Amniotic stem cell (primary cell): ENCODE measurements around the gene CNOT8.
"Not testable (repeated sequence)": the region's sequence is repeated elsewhere in the genome, so short reads cannot be mapped to it uniquely, and the experiment has no call there.

ENCODE experiments used
- DNase-seq: peaks from one replicate; lab custom pipeline; 2025; lab: John Stamatoyannopoulos, UW

The CNOT8 gene

DNA sequence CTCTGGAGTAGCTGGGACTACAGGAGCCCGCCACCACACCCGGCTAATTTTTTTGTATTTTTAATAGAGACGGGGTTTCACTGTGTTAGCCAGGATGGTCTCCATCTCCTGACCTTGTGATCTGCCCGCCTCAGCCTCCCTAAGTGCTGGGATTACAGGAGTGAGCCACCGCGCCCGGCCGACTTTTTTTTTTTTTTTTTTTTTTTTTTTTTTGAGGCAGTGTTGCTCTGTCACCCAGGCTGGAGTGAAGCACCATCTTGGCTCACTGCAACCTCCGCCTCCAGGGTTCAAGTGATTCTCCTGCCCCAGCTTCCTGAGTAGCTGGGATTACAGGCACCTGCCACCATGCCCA is 22.8 kb upstream of the CNOT8 start:
- not testable (repeated sequence) for DNase-seq

DNA sequence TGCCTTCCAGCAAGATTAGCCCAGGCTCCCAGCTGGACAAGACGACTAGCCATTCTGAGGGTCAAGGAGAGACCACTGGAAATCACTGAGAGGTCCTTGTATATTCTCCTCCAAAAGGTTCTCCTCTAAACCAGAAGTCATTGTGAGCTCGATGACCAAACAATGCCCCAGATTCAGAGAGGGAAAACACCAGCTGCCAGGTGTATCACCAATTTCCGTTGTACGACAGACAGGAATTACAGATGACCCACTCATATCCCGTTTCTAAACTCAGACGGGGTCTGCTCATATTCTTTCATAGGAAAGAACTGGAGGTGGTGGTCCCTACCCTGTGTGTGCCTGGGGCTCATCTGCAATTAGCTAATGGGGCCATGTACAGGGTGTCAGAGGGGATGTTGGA is 22.2 kb upstream of the CNOT8 start:
- DNase-seq = no peak

DNA sequence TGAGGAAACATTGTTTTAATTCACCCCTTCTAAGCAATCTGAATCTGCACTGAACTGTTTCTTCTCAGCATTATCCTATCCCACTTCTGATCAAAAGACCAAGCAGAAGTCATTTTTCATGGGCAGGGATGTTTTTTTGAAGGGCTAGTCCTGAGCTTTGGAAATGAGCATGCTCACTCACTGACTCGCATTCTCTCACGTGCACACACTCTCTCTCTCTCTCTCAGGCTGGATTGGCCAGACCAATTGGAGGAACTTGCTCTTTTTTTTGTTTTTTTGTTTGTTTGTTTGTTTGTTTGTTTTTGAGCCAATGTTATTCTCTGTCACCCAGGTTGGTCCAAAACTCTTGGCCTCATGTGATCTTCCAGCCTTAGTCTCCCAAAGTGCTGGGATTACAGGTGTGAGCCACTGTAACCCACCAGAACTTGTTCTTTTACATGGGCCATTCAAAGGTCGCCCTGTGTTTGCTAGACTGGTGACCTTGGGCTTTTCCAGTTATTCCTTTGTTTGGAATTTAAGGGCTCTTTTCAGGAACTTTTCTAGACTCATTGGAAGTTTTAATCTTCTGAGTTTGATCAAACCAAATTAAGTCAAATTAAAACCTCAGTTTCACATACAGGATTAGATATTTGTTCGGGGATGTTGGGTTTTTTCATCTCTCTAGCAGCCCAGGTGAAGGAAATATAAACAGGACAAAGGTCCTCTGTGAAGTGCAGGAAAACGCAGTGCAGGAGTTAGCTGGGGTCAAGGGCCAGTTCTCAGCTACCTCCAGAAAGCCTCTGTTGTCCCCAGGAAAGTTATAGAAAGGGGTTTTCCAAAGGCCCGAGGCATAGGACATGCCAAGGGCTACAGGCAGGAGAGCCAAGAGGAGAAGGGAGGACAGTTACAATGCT is 21.2 kb upstream of the CNOT8 start:
- DNase-seq = no peak

DNA sequence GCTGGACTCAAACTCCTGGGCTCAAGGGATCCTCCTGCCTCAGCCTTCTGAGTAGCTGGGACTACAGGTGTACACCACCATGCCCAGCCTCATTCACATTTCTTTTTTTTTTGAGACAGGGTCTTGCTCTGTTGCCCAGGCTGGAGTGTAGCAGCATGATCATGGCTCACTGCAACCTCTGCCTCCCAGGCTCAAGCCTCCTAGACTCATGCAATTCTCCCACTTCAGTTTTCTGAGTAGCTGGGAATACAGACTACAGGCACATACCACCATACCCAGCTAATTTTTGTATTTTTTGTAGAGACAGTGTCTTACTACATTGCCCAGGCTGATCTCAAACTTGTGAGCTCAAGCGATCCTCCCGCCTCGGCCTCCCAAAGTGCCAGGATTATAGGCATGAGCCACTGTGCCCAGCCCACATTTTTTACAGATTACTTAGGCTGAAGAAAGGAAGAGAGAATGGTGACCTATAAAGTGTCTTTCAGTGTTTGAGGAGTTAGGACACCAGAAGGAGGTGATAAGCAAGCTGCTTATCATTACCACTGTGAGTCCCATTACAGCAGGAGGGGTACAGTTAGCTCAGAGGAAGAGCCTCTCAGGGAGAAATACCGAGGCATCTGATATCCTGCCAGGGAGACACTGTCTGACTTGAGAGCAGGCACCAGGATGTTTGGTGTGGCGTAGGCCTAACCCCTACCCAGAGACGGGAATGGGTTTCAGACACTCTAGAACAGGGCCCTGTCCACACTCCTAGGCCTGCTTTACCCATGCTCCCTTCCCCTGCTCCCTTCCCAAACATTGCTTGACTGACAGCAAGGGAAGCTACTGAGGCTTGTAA is 17.8 kb upstream of the CNOT8 start:
- no peak for DNase-seq

DNA sequence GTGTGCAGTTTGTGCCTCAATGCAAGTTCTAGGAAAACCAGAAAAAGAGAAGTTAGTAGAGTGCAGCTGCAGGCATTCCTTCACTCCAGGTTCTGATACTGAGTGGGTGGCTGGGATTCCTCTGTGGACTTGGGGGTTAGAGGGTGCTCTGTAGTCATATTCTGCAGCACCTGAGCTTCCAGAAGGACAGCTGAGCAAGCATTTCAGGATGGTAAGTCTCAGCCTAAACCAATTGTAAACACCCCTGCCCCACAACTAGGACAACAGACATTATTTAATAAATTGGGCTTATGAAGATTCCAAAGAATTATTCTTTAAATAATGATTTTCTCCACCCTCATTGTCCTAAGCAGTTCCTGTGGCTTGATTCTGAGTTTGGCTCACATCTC is 17.2 kb upstream of the CNOT8 start:
- no peak for DNase-seq

DNA sequence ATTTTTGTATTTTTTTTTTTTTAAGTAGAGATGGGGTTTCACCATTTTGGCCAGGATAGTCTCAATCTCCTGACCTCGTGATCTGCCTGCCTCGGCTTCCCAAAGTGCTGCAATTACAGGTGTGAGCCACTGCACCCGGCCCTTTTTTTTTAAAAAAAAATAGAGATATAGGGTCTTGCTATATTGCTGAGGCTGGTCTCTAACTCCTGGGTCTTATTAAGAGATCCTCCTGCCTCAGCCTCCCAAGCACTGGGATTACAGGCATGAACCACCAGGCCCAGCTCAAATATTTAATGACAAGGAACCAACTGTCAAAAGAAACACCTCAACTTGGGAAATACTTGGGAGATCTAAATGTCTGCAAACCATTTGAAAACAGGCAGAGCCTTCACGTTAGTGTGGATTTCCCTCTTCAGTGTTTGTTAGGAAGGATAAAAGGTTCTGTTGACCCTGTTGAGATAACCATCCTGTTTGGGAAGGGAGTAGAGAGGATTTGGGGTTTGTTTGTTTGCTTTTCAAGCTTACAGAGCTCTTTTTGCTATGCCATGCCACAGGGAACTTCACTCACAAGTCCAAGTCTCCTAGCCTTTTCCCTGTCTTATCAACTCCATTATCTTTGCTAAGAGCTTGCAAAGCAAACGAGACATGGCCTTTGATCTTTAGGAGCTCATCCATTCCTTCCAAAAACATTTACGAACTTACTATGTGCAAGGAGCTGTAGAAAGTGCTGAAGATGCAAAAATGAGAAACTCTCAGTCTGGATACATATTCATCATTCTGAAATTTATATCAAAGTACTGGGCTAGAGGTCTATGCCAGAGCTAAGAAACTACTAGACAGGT is 15.5 kb upstream of the CNOT8 start:
- DNase-seq = no peak

DNA sequence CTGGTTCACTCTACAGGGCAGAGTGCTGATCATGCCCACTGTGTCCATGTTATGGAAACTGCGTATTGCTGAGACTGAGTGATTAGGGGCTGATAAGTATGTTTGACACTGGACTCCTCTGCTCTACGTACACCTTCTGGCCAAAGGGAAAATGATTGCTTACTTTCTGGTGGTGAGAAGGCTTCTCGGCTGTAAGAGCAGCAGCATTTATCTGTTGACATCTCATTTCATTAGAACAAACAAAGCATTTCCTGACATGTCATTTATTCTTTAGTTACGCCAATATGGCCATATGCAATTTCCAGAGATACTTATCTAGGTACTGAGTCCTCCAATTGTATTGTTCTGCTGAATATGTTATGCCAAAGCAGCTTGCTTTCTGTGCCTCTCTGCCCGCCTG is 13.6 kb upstream of the CNOT8 start:
- no peak for DNase-seq

DNA sequence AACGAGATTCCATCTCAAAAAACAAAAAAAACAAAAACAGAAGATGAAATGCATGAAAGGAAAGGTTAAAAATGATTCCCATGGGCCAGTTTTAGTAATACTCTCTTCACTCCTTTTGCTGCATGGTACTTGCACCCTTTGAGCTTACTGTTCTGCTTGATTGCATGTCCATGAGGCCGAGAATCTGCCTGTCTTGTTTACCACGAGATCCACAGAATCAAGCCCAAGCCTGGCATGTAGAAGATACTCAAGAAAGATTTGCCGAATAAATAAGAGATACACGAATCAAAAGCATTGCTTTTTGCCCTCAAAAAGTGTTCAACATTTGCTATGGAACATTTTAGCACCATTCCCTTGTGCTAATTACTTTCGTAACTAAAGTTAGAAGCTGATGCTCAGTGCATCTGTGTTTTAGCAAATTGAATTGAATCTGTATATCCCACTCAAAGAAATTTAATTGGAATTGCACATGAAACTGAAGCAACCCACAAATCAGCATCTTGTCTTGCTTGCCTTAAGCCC is 9.1 kb upstream of the CNOT8 start:
- no peak for DNase-seq

DNA sequence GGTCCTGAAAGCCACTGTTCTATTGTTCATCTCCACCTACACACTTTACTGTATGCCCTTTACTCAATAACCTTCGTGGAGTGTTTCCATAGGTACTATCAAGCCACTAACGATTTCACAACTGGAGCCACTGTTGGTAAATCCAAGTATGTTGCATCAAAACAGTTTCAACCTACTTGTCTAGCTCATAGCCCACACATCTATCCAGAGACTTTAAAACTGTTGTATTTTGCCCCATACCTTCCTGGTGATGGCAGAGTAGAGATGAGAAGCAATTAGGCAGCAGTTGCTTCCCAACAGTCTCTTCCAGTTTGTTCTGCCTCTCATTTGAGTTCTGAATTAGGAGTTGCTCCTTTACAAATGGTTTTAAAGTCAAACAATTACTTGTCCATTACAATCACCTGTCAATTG is 8.6 kb upstream of the CNOT8 start:
- no peak for DNase-seq

DNA sequence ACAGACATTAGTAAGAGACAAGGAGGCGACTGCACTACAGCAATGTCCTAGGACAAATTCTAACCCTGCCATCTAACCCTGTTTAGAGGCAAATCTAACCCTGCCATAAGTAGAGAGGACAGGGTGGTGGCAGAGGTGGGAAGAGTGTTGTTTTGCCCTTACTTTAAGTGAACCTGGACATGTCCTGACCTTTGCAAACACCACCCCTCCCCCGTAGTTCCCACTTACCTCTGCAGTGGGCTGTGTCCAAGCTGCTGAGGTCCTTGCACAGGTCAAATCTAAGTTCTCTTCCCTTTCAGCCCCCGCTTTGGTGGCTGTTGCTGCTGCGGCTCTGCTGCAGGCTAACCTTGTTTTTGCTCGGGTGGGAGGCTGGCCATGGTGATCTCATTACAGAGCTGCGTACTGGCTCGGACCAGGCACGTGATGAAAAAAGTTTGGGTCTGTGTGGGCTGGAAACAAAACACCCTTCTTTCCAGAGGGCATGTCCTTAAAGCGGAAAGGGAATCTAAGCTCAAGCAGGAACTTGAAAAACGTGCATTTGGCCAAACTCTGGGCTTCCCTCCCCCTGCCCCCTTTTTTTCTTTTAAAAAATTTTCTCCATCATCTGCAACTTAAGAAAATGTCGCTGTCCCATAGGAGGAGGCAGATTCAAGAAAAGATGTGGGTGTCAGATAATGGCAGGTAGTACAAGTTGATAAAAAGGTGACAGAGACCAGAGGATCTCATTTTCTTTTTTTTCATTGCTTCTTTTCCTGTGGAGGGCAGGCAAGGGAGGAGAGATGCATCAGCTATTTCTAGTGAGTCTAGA is 8.0 kb upstream of the CNOT8 start, which contains the start of gene FAXDC2:
Gene FAXDC2 (minus strand): TSS at position 349 of the 808 bp plus-strand sequence. CDS start 12,425 bp downstream, outside the sequence.
- DNase-seq = peak; percentile 72

DNA sequence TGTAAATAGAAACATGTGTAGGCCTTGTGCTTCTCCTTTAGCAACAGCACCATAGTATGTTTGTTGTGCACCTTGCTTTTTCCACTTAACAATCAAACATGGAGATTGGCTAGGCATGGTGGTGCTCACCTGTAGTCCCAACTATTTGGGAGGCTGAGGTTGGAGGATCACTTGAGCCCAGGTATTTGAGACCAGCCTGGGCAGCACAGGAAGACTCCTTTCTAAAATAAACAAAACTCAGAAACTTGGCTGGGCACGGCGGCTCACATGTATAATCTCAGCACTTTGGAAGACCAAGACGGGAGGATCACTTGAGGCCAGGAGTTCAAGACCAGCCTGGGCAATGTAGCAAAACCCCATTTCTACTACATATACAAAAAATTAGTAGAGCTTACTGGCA is 7.1 kb upstream of the CNOT8 start:
- no peak for DNase-seq

DNA sequence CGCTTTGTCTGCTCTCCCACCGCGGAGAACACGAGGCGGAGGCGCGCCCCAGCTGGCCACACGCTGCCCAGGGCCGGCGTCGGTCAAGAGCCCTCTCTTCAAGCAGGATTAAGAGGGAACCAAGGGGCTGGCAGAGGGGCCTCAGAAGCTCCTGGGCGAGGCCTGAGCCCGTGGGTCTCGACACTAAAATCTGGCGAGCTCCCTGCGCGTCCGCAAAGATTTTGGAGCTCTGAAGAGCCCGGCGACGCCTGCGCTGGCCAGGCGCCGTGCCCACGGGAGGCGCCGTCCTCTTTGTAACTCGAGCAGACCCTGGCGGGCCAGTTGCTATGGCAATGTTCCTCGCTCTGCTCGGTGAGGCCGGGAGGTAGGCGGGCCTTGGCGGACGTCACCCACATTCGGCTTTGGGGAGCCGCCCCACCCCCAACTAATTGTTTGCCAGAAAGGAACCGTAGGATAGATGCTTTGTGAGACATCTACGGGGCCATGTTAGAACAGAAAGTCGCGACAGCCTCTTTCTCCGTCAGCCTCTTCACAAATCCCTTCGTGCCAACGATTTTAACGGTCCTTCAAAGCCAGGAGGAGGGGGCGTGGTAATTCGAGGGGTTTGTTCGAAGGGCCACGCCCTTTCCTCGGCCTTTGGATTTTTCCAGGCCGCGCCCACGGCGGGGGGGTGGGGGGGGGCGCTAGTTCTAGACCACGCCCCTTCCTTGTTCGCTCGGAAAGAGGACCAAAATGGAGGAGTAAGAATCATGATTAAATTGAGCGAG is 714 bp upstream of the CNOT8 start:
- DNase-seq = peak; percentile 95

DNA sequence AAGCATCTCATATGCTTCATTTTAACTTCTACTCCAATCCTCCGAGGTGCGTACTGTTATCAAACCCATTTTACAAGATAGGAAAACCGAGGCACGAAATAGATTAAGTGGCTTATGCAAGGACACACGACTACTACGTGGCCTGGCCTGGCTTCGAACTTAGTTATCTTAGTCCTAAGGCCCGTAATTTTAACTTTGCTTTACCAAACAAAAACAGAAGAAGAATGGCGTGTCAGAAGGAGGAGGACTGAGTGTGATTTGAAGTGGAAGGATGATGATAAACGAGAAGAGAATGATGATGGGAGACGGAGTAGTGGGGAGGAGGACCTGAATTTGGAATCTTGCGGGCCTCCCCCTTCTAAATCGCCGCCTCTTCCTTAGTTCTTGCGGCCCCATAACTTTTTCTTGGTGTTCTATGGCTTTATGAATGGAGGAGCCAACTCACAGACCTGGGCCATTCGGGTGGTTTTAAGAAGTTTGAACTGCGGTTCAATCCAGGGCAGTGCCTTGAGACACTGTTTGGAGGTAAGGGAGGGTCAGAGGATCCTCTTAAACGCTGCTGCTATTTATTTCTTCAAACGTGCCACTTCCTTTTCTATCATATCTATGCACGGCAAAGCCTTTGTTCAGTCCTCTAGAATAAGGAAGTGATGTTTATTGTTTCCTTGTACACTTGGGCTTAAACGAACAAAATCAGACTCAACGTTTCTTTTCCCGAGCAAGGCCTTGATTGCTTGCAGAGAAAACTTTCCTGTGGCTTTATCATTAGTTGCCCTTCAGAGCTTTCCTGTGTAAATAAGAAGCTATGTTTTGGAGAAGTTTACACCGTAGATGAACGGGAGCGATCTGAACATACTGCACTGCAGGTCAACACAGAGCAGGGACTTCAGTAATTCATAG is 795 bp downstream of the CNOT8 start:
- no peak for DNase-seq

DNA sequence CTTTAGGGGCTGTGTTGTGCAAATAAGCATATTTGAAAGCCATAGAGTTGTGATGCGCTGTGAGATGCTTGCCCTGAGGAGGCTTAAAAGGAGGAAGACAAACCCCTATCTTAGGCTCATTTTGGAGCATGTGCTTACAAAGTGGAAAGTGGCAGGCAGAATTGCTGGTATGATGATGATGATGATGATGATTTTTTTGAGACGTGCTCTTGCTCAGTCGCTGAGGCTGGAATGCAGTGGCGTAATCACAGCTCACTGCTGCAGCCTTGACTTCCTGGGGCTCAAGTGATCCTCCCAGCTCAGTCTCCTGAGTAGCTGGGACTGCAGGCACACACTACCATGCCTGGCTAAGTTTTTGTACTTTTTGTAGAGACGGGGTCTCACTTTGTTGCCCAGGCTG is 1.7 kb downstream of the CNOT8 start:
- no peak for DNase-seq

DNA sequence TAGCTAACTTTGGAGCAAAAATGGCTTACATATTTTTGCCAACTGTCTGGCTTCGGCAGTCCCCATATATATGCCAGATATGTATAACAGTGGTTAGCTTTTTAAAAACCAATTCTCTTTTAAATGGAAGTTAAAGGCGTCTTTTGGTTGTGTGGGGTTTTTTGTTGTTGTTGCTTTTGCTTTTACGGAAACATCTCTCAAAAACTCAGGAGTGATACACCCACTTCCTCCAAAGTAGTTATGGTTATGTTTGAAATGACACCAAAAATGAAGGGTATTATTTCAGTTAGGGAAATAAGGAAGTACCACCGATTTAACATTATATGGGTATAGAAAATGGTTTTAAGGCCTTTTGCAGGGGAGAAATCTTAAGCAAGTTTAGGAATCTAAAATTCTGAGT is 2.3 kb downstream of the CNOT8 start:
- DNase-seq = no peak

DNA sequence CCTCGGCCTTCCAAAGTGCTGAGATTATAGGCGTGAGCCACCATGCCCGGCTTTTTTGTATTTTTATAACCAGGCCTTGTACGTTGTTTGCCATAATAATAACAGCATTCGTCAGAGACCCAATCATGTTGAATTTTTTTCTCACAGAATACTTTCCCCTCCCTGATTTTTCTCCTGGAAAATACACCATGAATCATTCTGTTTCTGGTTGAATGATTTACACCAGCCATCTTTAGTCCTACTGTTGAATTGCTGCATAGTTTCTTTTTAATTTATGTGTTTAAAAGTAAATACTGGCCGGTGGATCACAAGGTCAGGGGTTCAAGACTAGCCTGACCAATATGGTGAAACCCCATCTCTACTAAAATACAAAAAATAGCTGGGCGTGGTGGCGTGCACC is 3.5 kb downstream of the CNOT8 start:
- DNase-seq = no peak

DNA sequence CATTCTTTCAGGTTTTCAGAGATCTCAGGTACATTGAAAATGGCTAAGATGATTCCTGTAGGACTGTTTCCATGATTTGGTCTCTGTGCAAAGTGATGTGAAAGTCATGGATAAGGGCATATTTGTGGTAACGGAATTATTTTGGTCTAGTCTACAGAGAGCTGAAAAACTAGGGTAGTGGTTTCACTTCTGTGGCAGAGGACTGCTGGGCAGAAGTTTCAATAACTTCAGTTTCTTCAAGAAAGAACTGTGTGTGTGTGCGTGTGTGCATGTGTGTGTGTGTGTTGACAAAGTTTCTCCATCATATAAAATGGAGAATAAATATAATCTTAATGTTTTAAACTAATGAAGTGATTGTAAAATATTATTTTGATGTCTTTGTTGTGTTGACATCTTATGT is 4.3 kb downstream of the CNOT8 start:
- no peak for DNase-seq

DNA sequence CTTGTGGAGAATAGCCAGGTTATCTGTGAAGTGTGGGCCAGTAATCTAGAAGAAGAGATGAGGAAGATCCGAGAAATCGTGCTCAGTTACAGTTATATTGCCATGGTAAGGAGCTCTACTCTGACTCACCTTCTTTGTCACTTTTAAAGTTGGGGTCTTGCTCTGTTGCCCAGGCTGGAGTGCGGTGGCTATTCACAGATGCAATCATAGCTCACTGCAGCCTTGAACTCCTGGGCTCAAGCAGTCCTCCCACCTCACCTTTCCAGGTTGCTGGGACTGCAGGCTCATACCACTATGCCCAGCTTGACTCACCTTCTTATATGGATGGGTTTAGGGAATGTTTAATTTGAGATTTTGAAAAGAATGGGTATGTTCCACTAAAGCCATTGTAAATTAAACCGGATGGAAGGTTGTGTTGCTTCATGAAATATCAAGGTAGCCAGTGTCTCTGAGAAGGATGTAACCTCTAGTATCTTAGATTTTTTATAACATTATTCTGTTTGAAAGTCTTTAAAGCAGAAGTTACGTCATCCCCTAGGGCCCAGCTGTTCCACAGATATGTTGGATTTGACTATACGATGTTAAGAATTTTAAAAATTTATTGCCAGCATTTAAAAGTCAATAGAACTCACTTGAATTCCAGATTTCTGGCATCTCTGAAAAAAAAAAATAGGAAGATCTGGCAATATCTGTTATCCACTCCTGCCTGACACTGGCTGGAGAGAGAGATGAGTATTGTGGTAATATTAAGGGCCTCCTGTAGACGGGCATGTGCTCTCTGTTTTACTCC is 5.1 kb downstream of the CNOT8 start:
- DNase-seq = no peak
